OCI-M2 (cell line): ENCODE results near the gene PGC.

Experiments
- DNase-seq: peaks from one replicate; lab custom pipeline; 2025; ENCODE audit not compliant: unreplicated experiment; lab: John Stamatoyannopoulos, UW

PGC gene

DNA sequence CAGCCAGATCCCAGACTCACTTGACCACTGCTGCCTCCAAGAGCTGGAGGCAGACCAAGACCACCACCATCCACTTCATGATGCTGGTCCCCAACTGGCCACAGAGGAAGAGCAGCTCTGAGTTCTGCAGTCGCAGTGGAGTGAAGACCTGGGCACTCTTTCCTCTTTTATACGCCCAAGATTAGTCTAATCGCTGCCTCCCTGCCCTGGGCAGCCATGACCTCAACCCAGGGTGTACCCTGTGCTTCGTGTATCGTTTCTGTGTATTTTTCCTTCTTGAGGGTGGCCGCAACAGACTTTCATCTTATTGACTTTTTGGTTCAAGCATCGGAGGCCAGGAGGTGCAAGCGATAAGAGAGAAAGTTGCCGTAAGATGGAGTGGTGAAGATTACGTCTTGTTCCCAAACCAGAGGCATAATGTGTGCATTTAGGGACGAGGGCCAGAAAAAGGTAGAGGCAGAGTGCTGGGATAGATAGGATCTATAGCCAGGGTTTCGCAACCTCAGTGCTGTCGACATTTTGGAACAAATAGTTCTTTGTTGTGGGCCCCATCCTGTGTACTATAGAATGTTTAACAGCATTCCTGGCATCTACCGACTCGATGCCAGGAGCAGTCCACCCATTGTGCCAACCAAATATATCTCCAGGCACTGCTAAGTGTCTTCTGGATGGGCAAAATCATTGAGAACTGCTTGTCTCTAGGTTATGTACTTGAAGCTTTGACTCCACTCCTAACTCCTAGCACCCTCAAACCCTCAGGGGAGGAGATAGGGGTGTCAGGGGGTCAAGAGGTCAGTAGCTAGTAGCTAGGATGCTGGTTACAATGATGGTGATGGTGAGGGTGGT, at the start of gene PGC:
Gene PGC (minus strand): TSS at position 142 of the 846 bp plus-strand sequence. CDS start 63 bp downstream, at position 79.
- no peak for DNase-seq

DNA sequence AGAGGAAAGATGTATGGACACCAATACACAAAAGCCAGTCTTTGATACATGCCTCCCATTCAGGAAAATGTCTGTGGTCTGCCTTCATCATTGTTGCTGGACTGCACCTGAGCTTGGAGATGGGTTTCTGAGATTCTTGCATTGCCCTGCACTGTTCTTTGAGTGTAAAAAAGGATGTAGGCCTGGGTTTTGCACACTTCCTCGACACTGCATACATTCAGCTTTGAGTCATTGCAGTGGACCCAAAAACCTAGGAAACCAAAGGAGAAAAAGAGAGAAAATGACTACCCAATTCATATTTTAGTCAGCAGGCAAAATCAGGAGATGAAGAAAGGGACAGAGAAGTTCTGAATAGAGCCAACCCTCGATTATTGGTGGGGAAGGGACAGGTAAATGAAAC, 49.3 kb upstream of the PGC start:
- no peak for DNase-seq

DNA sequence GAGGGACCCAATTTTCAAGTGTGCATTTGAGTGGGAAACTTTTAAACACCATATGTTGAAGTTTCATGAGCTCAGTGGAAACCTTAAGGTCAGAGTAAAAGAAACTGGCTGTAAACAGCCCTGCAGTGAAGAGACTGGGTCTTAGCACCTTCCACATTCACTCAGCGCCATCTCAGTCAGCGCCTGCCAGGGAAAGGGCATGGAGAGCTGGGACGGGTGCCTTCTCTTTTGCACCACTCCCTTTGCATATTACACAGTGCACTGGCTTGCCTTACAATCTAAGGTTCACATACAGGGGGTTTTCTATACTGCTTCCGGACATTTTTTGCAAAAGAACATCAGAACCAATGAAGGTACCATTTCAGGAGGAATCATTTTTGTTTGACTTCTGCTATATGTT, 44.8 kb upstream of the PGC start:
- DNase-seq, result no peak

DNA sequence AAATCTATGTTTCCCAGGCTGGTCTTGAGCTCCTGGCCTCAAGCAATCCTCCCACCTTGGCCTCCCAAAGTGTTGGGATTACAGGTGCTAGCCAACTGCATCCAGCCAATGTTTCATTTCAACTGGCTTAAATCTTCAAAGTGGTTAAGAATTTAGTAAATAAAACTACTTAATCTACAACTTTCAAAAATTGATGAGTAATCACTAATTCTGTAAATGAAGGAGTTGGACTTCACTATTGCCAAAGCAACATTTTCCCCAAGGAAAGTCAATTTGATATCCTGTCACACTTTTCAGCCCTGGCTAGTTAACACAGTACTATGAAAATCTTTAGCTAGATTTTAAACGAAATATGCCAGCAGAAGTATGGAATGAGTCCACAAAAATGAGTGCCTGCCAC, 44.1 kb upstream of the PGC start:
- no peak for DNase-seq

DNA sequence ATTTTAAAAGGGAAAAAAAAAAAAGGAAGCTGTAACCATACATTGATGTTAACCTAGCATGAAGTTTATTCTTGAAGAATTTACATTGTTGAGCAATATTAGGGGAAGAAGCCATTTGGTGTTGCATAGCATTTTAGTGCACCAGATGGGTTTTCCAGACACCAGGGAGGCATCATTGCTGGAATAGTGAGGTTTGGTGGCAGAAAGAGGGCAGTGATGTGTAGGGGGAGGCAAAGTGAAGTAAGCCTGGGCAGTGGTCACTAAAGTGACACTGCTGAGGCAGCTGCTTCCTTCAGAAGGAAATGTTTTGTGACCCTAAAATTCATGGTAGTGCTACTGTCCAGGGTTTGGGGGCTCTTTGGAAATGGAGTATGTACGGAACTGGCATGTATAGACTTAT, 42.8 kb upstream of the PGC start:
- no peak for DNase-seq

DNA sequence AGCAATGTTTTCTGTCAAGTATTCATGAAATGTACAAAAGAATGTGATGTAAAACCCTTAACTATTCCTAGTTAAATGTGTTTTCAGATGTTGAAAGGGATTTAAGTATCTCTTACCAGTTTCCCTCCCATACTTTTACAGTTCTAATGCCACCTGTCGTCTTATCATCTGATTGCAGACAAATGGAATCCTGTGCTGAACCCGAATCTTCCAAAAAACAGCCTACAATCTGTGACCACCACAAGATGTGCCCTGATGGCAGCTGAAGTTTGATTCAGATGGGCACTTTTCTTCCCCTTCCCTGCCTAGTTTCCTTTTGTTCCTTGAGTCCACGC, 42.2 kb upstream of the PGC start:
- DNase-seq, result no peak

DNA sequence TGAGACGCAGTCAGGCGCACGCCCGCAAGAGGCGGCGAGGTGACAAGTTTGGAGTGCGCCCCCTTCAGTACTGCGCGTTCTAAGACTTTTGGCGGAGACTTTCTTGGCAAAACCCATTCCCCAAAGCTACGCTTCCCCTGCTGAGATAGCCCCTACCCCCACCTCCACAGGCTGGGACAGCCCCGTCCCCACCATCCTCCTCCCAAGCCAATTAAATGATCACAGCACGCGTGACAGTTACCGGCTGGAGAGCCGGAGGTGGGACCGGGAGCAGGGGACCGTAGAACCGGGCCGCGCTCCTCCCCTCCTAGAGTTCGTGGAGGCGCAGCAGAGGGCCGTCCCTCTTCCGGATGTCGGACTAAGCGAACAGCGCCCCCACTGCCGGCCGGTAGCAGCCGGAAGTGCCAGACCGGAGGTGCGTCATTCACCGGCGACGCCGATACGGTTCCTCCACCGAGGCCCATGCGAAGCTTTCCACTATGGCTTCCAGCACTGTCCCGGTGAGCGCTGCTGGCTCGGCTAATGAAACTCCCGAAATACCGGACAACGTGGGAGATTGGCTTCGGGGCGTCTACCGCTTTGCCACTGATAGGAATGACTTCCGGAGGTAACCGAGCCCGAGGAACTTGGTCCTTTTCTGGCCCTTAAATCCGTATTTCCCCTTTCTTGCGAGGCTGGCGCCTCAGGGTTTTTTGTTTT, 40.2 kb upstream of the PGC start, which contains the start of gene TOMM6:
Gene TOMM6 (plus strand): TSS at position 476 of the 699 bp plus-strand sequence. CDS start 4 bp downstream, at position 480.
- peak; percentile 92 for DNase-seq

DNA sequence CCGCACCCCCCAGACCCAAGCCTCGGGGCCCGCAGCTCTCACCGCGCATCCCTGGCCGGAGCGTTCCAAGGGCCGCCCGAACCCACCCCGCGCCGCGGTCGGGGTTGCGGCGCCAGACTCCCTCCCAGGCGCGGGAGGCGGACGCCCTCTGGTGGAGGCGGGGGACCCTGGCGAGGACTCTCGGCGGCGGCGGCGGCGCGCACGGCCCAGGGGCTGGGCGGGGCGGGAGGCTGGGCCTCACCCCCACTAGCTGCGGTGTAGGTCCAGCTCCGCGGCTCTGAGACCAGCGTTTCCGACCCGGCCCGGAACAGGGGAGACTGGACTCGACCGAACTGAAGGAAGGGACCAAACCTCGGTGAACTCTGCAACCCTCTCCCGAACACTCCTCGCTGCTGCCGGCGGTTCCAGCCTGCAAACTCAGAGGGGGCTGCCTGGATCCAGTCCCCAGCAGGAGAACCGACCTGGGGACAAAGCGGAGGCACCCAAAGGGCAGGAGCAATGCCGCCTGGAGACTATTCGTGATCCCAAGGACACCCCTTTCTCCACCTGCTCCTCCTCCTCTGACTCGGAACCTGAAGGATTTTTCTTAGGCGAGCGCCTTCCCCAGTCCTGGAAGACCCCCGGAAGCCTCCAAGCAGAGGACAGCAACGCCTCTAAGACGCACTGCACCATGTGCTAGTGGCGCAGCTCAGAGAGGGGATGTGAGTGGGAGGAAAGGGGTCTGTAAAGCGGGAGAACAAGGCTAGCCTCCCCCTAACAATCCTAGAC, 39.4 kb upstream of the PGC start:
- no peak for DNase-seq

DNA sequence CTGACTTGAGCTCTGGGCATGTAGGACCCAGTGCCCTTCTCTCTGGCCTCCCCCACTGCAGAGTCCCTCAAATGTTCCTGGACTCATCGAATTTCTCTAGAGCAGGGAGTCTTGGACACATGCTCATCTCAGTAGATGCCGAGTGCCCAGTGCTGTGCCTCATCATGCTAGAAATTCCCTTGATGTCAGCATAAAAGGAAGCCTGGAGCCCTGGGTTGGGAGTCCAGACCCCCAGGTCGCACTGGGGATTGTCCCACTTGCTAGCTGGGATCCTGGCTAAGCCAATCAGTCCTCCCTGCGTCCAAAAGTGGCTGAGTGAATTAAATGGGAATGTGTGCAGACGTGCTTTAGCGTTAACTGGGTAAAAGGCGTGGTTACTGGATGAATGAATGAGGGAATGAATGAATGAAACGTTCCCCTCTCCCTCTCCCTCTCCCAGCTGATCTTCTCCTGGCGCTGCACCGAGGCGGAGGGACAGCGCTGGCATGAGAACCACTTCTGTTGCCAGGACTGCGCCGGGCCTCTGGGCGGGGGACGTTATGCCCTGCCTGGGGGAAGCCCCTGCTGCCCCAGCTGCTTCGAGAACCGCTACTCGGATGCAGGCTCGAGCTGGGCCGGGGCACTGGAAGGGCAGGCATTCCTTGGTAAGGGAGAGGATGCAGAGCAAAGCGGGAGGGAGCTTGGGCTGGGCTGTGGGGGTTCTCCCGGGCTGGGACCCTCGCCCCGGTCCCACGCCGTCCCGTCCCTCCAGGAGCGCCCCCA, 38.7 kb upstream of the PGC start:
- no peak for DNase-seq

DNA sequence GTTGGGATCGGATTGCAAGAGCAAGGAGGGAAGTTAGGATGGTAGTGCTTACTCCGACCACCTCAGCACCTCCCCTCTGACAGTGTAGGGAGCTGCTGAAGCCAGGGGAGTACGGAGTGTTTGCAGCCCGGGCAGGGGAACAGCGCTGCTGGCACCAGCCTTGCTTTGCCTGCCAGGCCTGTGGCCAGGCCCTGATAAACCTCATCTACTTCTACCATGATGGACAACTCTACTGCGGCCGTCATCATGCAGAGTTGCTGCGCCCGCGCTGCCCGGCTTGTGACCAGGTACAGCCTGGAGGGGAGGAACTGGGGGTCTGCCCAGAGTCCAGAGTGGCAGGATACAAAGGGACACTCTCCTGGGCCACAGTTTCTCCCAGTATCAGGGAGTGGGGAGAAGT, 38.1 kb upstream of the PGC start:
- no peak for DNase-seq

DNA sequence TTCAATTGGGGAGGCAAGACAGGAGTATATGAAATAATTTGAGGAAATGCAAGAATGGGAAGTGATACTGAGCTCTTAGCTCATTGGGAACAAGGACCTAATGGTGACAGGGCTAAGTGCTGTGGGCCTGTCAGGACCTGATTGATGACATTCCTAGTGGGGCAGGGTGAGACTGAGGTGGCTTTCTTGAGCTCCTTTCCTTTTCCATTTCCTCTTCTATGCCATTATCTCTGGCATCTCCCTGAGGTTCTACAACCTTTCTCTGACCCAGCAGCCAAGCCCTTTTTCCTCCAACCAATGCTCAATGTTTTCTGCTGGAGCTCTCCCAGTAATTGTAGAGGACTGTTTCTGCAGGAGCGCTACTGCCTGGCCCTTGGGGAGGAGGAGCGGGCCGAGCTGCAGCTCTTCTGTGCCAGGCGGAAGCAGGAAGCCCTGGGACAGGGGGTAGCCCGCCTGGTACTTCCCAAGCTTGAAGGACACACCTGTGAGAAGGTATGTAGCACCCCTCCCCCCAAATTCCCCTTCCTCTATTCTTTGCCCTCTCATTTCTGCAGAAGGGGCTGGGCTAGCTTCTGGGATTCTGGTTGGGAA, 37.5 kb upstream of the PGC start:
- no peak for DNase-seq

DNA sequence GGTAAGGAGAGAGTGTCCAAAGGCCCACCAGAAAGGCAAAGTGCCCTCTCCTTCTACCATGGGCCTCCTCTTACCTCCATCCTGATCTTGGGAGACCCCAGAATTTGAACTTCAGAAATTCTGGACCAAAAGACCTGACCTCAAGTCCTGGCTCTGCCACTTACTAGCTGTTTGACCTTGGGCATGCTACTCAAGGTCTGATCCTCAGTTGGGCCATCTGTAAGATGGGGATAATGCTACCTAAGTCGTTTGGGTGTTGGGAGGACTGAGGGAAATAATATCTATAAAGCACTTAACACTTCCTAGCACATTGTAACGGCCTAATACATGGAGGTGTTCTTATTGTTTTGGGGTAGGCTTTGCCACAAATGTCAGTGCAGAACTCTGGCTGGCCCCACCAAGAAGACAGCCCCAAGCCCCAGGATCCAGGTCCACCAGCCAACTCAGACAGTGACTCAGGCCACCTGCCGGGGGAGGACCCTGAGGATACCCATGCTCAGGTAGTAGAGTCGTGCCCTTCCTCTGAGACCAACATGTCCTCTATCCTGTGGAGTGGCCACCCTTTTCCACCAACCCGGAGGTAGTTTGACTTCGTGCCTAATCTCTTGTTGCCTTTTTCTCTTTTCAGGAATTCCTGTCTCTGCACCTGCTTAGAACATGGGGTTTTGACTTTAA, 36.0 kb upstream of the PGC start:
- no peak for DNase-seq

DNA sequence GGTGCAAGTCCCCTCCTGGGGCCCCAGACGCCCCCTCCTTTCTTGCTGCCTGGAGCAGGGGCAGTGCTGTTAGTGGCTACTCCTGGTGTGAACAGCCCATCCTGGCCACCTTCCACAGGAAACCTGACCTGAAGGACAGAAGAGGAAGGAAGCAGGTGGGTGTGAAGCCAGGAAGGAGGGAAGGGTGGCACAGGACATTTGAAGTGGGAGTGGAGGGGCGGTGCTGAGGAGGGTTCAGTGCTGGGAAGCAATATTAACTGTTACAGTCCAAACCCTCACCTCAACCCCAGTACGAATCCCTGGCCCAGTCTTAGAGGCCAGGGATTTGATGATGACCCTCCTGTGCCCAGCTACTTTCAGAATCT, 34.2 kb upstream of the PGC start:
- DNase-seq, result no peak

DNA sequence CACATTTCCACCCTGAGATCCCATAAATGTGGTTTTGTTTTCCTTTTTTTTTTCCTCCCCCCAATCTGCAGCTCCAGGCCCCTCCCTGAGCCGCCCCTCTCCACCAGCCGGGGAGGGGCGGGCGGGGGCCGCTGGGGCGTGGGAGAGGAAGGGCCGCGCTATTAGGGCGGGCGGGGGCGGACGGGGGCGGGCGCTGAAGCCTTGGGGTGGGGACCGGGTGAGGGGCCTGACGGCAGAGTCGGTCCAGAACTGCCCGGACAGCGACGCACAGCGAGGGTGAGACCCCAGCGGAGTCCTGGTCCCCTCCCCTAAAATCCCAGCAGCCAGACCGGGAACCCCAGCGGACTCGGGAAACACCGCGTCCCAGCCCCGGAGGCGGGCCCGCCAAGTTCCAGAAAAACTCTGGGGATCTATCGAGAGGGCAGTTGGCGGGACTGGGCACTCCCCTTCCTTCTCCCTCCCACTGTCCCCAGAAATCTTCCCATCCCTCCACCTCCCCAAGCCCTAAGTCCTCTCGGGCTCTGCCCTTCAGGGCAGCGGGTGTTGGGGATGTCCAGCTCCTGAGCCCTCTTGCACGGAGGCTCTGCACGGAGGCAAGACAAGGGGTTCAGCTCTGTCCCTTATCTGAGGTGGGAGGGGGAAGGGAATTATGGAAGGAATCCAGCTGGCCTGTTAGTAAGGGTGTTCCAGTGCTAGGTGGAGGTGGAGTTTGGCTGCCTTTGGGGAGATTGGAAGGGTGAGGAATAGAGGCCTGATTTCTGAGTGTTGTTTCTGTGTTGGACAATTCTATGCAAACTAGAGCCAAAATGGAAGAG, 33.6 kb upstream of the PGC start, which contains the start of gene PRICKLE4:
Gene PRICKLE4 (plus strand): TSS at position 232 of the 815 bp plus-strand sequence. CDS start 2,692 bp downstream, outside the sequence.
- no peak for DNase-seq

DNA sequence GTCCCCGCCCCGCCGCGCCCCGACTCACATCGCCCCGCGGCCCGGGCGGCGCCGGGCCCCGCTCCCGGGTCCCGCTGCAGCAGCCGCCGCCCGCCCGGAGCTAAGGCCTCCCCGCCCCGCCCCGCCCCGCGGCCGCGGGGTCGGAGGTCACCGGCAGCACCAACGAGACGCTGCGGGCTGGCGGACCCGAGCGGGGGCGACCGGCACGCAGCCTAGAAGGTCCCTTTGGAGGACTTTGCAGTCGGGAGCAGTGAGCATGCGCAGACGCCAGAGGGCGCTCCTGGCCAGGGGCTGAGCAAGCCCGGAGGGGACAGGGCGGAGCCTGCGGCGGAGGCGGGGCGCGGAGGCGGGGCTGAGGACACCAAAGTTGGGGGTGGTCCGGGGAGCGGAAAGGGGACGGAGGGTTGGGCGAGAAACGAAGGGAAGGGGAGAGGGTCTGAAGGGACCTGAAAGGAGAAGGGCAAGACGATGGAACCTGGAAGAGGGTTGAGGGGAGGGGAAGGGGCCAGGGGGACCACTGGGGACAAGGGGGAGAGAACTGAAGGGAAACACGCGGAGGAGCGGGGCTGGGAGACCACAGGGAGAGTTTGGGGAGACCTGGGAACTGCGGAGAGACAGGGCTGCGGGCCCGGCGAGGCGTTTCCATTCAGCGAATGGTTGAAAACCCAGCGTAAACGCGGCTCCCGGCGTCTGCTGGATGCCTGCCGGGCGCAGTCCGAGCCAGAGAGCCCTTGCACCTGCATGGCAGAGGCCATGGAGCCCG, 32.8 kb upstream of the PGC start, which contains the start of gene FRS3:
Gene FRS3 (minus strand): TSS at position 113 of the 763 bp plus-strand sequence. CDS start 2,913 bp downstream, outside the sequence.
- DNase-seq, result peak; percentile 85

DNA sequence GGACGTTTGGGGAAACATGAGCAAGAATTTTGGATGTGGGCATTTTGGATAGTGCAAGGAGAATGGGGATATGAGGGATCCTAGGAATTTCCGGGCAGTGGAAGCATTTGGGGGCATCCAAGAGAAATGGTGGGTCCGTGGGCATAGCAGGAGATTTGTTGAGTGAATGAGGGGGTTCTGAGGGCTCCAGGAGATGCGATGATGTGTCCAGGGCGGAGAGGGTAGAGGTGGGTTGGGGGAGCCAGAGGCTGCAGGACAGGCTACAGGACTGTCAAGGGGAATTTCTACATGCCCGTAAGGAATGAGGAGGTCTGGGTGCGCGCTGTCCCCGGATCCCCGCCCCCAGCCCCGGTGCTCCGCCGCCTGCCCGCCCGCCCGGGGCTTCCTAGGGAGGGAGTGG, 32.1 kb upstream of the PGC start:
- DNase-seq, result no peak

DNA sequence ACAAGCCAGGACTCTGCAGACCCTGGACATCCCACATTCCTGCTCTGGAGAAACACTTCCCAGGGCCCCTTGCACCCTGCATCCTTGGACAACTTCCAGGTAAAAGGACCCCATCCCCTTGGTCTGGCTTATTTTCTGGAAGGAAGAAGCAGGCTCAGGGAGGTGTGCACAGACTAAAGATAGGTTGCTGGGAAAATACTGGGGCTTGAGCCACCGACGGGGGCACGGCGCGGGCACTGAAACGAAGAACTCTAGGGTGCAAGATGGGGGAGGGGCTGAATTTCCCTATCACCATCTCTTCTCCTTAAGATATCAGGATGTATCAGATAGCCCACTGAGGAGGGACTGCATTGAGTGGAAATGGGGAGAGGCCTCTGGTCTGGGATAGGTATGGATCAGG, 31.7 kb upstream of the PGC start:
- no peak for DNase-seq

DNA sequence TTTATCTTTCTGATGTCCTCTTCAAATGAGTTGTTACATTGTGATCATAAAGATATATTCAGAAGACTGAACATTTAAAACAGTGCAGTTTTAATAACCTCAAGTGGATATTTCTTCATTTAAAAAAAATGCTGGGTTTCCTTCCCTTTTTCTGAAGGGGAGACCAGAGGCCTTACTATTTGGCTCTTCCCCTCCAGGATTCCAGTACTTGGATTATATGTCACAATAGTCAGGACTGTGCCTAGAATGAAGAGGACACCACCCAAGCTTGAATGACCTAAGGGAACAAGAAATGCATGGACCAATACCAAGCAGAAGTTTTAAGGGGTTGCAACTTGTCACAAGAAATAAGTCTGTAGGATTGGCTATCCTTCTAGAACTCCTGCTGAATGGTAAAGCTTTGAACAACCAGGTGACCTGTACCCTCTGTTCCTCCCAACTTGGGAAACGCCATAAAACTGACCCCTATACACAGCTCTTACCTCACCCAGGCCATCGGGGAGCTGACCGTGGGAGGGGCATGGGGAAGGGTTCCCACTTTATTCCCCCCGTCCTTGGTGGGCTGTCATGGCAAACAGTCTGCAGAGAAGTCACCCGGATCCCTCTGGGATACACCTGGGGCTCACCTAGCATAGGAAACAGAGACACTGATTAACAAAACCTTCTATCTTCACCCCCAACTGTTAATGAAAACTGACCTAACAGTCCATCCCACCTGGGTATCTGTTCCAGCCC, 30.5 kb upstream of the PGC start:
- DNase-seq, result no peak
